PFSK-1 (cell line): ENCODE results near the gene KXD1.

Source experiments
- FOXP2 ChIP-seq: optimal IDR thresholded peaks from 2 replicates; pipeline ENCODE3; 2011; ENCODE audit warnings: borderline replicate concordance, control low read depth, inconsistent platforms; ENCODE audit not compliant: insufficient read depth; ENCODE audit errors: extremely low read length, extremely low read depth
- POLR2AphosphoS5 ChIP-seq: IDR thresholded peaks from 2 replicates; pipeline ENCODE4 v1.6.1; 2012; ENCODE audit warnings: low read depth, mild to moderate bottlenecking, control low read depth, low read length, moderate library complexity
- SIN3A ChIP-seq: IDR thresholded peaks from 2 replicates; pipeline ENCODE4 v1.6.1; 2012; ENCODE audit warnings: mild to moderate bottlenecking, low read length, moderate library complexity, borderline replicate concordance; ENCODE audit not compliant: insufficient read depth
- TAF1 ChIP-seq: IDR thresholded peaks from 2 replicates; pipeline ENCODE4 v1.6.1; 2012; ENCODE audit warnings: low read length, control low read depth, borderline replicate concordance; ENCODE audit not compliant: insufficient read depth
- TF ChIP-seq, protein P1 (sequence below), 2 experiments: IDR thresholded peaks; 2 replicates each; pipeline versions ENCODE4 v1.6.1 to v1.8.0; 2011 to 2012; ENCODE audit warnings: low read depth in 2 of 2, low read length in 2 of 2, control low read depth in 1 of 2, inconsistent platforms in 1 of 2, mild to moderate bottlenecking in 1 of 2, moderate library complexity in 1 of 2; ENCODE audit not compliant: insufficient read depth in 1 of 2

The KXD1 gene

DNA sequence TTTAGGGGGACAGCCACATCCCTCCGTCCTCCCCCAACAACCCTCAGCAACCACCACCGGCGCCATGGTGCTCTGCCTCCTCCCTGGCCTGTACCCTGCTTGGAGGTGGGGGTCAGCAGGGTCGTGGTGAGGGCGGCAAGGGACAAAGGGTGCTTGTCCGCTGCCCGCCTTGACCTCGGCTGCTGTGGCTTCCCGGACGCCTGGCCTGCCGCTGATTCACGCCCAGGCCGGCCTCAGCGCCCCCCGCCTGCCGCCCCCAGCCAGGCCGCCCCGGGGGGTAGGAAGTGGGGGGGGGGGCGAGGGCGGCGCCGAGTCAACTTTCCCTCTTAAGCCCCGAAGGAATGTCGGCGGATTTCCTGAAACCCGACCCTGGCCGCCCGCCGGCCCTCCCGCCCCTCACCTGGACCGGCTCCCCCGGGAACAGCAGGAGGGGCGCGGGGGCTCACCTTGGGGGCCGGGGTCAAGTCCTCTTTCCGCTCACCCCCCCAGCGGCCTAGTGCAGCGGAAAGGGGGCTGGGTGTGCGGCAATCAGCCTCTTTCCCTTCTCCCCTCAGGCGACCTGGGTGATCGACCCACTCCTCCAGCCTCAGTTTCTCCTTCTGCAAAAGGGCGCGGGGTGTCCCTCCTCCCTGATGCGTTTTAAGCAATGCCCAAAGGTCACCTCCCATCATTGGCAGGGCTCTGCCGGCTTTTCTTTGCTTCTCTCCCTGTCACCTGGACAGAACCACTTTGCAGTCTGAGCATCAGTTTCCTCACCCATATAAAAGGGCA is 53.1 kb downstream of the KXD1 start:
- TF ChIP-seq POLR2AphosphoS5 (no peak), SIN3A (no peak), TAF1 (no peak)
- TF ChIP-seq, protein P1, sequence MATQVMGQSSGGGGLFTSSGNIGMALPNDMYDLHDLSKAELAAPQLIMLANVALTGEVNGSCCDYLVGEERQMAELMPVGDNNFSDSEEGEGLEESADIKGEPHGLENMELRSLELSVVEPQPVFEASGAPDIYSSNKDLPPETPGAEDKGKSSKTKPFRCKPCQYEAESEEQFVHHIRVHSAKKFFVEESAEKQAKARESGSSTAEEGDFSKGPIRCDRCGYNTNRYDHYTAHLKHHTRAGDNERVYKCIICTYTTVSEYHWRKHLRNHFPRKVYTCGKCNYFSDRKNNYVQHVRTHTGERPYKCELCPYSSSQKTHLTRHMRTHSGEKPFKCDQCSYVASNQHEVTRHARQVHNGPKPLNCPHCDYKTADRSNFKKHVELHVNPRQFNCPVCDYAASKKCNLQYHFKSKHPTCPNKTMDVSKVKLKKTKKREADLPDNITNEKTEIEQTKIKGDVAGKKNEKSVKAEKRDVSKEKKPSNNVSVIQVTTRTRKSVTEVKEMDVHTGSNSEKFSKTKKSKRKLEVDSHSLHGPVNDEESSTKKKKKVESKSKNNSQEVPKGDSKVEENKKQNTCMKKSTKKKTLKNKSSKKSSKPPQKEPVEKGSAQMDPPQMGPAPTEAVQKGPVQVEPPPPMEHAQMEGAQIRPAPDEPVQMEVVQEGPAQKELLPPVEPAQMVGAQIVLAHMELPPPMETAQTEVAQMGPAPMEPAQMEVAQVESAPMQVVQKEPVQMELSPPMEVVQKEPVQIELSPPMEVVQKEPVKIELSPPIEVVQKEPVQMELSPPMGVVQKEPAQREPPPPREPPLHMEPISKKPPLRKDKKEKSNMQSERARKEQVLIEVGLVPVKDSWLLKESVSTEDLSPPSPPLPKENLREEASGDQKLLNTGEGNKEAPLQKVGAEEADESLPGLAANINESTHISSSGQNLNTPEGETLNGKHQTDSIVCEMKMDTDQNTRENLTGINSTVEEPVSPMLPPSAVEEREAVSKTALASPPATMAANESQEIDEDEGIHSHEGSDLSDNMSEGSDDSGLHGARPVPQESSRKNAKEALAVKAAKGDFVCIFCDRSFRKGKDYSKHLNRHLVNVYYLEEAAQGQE (IDR thresholded peaks at IDR 0.05; ENCODE audit: insufficient read depth in 1 of 2, low read depth in 2 of 2, low read length in 2 of 2) = no peak

DNA sequence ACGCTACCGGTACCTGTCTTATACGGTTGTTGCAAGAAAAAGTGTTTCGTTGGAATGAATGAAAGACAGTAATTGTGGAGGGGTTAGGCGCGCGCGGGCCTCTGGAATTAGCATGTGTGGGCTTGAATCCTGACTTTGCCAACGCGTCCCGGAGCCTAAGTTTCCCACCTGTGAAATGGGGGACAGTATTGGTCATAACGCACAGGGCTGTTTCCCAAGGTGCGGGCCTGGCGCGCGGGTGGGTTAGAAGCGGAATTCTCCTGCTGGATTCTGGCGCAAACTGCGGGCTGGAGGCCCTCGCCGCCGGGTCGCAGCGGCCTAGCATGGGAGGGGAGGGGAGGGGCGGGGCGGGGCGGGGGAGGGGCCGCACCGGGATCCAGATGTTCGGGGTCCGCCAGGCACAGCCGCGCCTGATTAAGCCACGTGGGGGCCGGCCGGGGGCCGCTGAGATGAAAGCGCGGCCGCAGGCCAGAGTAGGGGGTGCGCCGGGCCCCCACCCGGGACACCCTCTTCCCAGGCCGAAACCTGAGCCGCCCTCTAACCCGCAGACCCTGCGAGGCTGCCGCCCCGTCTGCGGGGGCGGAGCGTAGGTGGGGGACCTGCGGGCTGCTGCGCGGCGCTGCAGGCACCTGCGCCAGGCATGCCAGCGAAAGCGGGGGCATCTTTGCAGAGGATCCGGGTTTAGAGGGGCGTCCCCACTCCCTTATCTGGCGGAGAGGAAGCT is 53.8 kb downstream of the KXD1 start:
- TF ChIP-seq, protein P1 (IDR thresholded peaks at IDR 0.05; ENCODE audit: insufficient read depth in 1 of 2, low read depth in 2 of 2, low read length in 2 of 2) = no peak
- no peak for TF ChIP-seq TAF1
- no peak for TF ChIP-seq SIN3A
- TF ChIP-seq FOXP2 = no peak
- no peak for TF ChIP-seq POLR2AphosphoS5

GRCh38 chr19:18612051-18612771 is 54.5 kb downstream of the KXD1 start:
- no peak for TF ChIP-seq POLR2AphosphoS5
- TF ChIP-seq TAF1 = no peak
- TF ChIP-seq, protein P1 (IDR thresholded peaks at IDR 0.05; ENCODE audit: insufficient read depth in 1 of 2, low read depth in 2 of 2, low read length in 2 of 2) = no peak

DNA sequence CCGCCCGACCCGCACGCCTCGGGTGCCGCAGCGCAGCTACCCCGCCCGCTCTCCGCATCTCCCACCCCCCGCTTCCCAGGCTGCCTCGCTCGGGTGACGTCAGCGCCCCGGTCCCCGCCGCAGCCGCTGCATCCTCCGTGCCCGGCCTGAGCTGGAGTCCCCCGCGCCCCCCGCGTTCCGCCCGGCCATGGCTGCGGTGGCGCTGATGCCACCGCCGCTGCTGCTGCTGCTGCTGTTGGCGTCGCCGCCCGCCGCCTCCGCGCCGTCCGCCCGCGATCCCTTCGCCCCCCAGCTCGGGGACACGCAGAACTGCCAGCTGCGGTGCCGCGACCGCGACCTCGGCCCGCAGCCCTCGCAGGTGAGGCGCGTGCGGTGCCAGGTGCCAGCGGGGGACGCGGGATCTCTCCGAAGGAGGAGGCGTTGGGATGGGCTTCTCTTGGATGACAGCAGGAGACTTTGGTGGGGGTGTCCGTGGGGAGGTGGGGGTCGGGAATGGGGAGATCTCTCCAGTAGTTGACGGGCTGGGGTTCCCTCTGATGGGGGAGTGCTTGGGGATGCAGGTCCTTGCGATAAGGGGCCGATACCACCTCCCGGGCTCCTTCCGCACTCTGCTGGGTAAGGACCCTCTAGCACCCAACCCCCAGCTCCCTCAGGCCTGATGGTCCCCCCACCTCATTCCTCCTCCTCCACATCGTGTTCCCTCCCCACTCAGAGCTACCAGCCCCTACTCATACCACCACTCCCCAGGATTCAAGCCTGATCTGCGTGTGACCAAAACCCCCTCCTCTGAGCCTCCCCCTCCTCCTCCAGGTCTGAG is 55.3 kb downstream of the KXD1 start, which contains the start of gene TMEM59L:
TSS of gene TMEM59L (plus strand) at position 99 of the 817 bp plus-strand sequence. CDS start at position 188, 89 bp downstream.
- TF ChIP-seq TAF1 = no peak
- no peak for TF ChIP-seq SIN3A
- no peak for TF ChIP-seq FOXP2

- TF ChIP-seq SIN3A (no peak), TAF1 (no peak), POLR2AphosphoS5 (no peak), FOXP2 (no peak)
These were observed 56.0 kb downstream of the KXD1 start for GRCh38 chr19:18613589-18614234.
